ENCODE results near the gene LLGL1.

Gene LLGL1

GRCh38 chr17:18270046-18270931, 44.9 kb downstream of the LLGL1 start:
- no peak for DNase-seq (ENCODE audit: low read depth)

GRCh38 chr17:18277076-18277475, 51.6 kb downstream of the LLGL1 start:
- no peak for DNase-seq (ENCODE audit: low read depth)

GRCh38 chr17:18278867-18279266, 53.4 kb downstream of the LLGL1 start:
- peak; percentile 85 for DNase-seq (ENCODE audit: low read depth)

GRCh38 chr17:18280249-18280648, 54.8 kb downstream of the LLGL1 start:
- DNase-seq (ENCODE audit: low read depth), result no peak

GRCh38 chr17:18280766-18281371, 55.4 kb downstream of the LLGL1 start:
- peak; percentile 25 for DNase-seq (ENCODE audit: low read depth)

- no peak for DNase-seq (ENCODE audit: low read depth)
These were observed 56.4 kb downstream of the LLGL1 start for GRCh38 chr17:18281788-18282187.

- no peak for DNase-seq (ENCODE audit: low read depth)
These were observed 59.9 kb downstream of the LLGL1 start for GRCh38 chr17:18285296-18285695.

- no peak for DNase-seq (ENCODE audit: low read depth)
These were observed 66.5 kb downstream of the LLGL1 start for GRCh38 chr17:18291718-18292540.

Data from iris pigment epithelial cell (primary cell).